Urinary bladder (tissue), 4 donors: ENCODE measurements around the gene POLR3K. TPM values are rescaled to one million over a fixed set of nuclear protein-coding genes. Genes with fewer than 3 reads are reported as not detected.

Experiments
- DNase-seq: peaks from one replicate; pipeline ENCODE4 v3.0.0-alpha.2; 2015; ENCODE audit errors: extremely low spot score
- H3K27ac ChIP-seq: one replicate; pipeline ENCODE4 v1.5.1; 2013; ENCODE audit warnings: low read depth, mild to moderate bottlenecking, moderate library complexity
- H3K36me3 ChIP-seq: one replicate; pipeline ENCODE4 v1.6.1; 2013; ENCODE audit warnings: mild to moderate bottlenecking, moderate library complexity; ENCODE audit not compliant: insufficient read depth
- H3K4me1 ChIP-seq: one replicate; pipeline ENCODE4 v1.6.1; 2013; ENCODE audit warnings: mild to moderate bottlenecking, moderate library complexity; ENCODE audit not compliant: insufficient read depth
- H3K4me3 ChIP-seq: one replicate; pipeline ENCODE4 v1.5.1; 2013; ENCODE audit warnings: low read depth, low read length
- WGBS: extraction: QIAGEN DNeasy Blood & Tissue Kit; methylation state at CpG from one replicate; pipeline ENCODE4 v1.1.7; 2013; 5-methylcytosine and 5-hydroxymethylcytosine counted together
- polyA plus RNA-seq: library from polyadenylated mRNA; stranded (reverse); fragments of 200-250 nt; gene quantifications from one replicate; pipeline ENCODE4 v1.2.3, GENCODE V29; 2013
- total RNA-seq: library from RNA; depleted of rRNA; stranded (reverse); fragments of >200 nt; gene quantifications from one replicate; pipeline ENCODE4 v1.2.3, GENCODE V29; 2014
- donor health status: healthy with polysubstance abuse.
- donor health status: healthy.

The POLR3K gene
- total RNA-seq (3.4 TPM), polyA plus RNA-seq (16.8 TPM)

- WGBS: under 1% methylated on average over 91 of the region's 91 CpGs
Measured at GRCh38 chr16:53346-54236, at the start of gene POLR3K, which contains the start of gene SNRNP25. POLR3K (minus strand) TSS chr16:53608; CDS start chr16:53586, 22 bp downstream. SNRNP25 (plus strand) TSS chr16:53828; CDS start chr16:54017, 189 bp downstream.

DNA sequence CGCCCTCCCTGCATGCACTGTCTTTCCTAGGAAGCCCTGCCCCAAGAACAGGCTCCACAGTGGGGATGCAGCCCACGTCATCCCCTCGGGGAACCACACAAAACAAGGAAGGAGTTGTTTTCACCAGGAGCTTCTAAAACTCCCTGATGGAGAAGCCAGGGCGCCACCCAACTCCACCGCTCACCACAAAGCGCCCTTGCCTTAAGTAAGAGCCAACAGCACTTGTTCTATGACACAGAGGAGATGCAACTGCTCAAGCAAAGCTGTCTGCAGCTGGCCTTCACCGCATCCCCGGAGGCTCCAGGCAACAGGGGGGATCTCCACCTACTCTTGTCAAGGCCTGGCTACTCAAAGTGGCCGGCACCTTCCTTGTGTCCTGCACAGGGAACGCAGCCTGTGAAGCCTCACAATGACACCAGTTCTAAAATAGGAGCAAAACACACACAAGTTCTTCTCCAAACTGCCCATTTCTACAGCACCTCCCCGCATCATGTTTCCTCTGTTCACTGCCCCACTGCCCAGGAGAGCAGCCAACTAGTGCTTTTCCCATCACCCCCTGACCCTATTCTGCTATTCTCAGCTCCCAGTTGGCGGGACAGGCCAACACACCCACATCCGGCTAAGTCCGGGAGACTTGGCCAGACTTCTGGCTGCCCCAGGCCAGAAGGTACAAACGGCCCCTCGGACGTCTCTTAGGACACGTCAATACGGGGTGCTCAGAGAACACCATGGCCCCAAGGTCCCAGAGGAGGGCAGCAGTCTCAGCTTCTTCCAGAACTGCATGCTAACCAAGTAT, 48.9 kb upstream of the POLR3K start:
- Histone ChIP-seq H3K4me3 (no peak overlapping the region), H3K27ac (no peak overlapping the region), H3K4me1 (no peaks in the 10 kb centered on the region), H3K36me3 (no peaks in the 10 kb centered on the region)
- no peak for DNase-seq
- WGBS: 62% methylated on average over 19 of the region's 19 CpGs

More at GRCh38 chr16:53346-54236, at the start of gene POLR3K, which contains the start of gene SNRNP25:
- Histone ChIP-seq H3K4me3 (peak within 1 kb of the TSS; percentile 59), H3K27ac (no peak within 1 kb of the TSS), H3K36me3 (peaks cover 2% of the 10 kb centered on the region), H3K4me1 (no peaks in the 10 kb centered on the region)
- peak; percentile 88 for DNase-seq

GRCh38 chr16:101586-101985, 48.2 kb upstream of the POLR3K start:
- WGBS: 85% methylated on average over 6 of the region's 6 CpGs
- DNase-seq: no peak
- Histone ChIP-seq H3K36me3 (no peaks in the 10 kb centered on the region), H3K27ac (no peak overlapping the region), H3K4me1 (no peaks in the 10 kb centered on the region), H3K4me3 (no peak overlapping the region)

DNA sequence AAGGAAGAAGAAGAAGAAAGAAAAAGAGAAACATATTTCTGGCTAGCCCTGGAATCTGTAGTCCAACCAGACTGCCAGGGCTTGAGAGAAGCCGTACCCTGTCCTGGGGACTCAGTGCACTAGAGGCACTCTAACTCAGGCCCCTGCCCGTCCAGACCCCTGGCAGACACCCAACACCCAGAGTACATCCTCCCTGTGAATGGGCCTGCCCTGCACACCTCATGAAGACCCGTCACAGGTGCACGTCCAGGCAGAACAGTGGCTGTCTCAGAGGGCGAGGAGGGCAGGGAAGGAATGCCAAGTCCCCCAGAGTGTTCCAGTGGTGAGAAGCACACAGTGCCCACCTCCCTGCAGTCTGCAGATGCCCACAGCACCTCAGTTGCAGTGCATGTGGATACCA, 47.6 kb upstream of the POLR3K start:
- WGBS: 84% methylated on average over 5 of the region's 5 CpGs
- no peak overlapping the region for H3K4me3 ChIP-seq
- H3K4me1 ChIP-seq: no peaks in the 10 kb centered on the region
- H3K36me3 ChIP-seq: no peaks in the 10 kb centered on the region
- DNase-seq: no peak
- H3K27ac ChIP-seq: no peak overlapping the region

GRCh38 chr16:97822-98221, 44.4 kb upstream of the POLR3K start:
- Histone ChIP-seq H3K4me3 (no peak overlapping the region), H3K4me1 (no peaks in the 10 kb centered on the region), H3K36me3 (peaks cover 2% of the 10 kb centered on the region), H3K27ac (no peak overlapping the region)
- 91% methylated on average over 8 of the region's 8 CpGs for WGBS
- no peak for DNase-seq

GRCh38 chr16:96935-97381, 43.5 kb upstream of the POLR3K start:
- Histone ChIP-seq H3K4me3 (no peak overlapping the region), H3K4me1 (no peaks in the 10 kb centered on the region), H3K27ac (no peak overlapping the region), H3K36me3 (peaks cover 2% of the 10 kb centered on the region)
- WGBS: 8% methylated on average over 11 of the region's 11 CpGs
- no peak for DNase-seq

DNA sequence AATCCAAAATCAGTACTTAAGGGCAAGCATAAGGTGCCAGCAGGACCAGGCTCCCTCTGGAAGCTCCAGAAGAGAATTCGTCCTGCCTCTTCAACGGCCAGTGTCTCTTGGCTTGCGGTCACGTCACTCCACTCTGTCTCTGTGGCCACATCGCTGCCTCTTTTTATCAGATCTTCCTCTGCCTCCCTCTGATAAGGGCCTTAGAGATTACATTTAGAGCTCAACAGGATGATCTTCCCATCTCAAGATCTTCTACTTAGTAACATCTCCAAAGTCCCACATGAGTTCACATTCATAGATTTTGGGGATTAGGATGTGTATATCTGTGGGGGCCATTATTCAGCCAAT, 41.5 kb upstream of the POLR3K start:
- no peaks in the 10 kb centered on the region for H3K4me1 ChIP-seq
- peaks cover 2% of the 10 kb centered on the region for H3K36me3 ChIP-seq
- H3K4me3 ChIP-seq: no peak overlapping the region
- DNase-seq: no peak
- 88% methylated on average over 5 of the region's 5 CpGs for WGBS
- no peak overlapping the region for H3K27ac ChIP-seq

DNA sequence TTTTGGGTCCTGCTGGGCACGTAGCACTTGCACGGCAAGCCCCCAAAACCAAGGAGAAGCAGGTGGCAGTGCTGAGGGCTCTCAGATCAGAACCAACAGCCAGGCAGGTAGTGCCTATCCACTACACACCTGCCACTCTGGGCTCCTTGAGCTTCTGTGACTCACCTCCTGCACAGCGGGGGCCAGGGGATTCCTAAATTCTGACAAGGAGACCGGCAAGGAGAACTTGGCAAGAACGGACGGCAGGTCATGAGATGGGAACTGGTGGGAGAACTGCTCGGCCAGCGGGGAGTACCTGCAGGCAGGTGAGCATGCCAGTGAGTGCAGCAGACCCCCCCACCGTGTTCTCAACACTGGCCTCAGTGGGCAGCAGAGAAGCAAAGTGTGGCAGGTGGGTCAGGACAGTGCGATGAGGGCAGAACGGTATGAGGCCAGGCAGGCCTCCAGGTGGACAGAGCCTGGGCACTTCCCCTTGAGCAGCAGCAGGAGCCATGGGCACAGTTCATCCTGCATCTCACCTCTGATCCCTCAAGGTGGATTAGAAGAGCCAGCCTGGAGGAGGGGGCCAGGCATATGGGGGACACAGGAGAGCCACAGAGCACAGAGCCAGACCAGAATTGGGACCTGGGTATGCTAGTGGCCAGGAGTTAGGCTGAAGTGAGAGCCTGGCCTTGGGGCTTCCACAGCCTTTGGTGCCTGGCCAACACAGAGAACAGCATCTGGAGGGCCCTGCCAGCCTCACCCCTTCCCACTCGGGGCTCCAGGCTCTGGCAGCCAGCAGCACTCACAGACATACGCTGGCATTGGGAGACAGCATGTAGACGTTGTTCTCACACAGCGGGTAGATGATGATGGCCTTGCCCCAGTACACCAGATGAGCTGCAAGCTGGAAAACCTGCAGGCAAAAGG, 39.3 kb upstream of the POLR3K start:
- H3K27ac ChIP-seq: no peak overlapping the region
- H3K36me3 ChIP-seq: peaks cover 2% of the 10 kb centered on the region
- WGBS: 88% methylated on average over 15 of the region's 15 CpGs
- DNase-seq: no peak
- H3K4me3 ChIP-seq: no peak overlapping the region
- no peaks in the 10 kb centered on the region for H3K4me1 ChIP-seq

DNA sequence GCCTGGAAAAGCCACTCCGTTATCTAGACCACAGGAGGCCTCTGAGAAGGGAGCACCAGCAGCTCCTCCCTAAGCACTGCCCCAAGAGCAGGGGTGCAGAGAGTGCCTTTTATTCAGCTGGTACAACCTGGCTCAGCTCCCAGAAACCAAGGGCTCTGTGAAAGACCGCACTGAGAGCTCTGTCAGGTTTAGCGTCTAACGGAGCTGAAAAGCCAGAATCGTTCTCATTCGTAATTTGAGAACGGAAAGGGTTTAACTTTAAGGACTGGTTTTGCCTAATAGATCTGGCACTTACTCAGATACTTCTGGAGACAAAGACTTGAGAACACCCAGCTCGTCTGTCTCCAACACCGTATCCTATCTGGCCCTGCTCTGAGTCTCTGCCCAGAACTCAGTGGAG, 38.1 kb upstream of the POLR3K start:
- no peak for DNase-seq
- H3K4me1 ChIP-seq: no peaks in the 10 kb centered on the region
- H3K4me3 ChIP-seq: no peak overlapping the region
- peaks cover 2% of the 10 kb centered on the region for H3K36me3 ChIP-seq
- WGBS: 54% methylated on average over 9 of the region's 9 CpGs
- no peak overlapping the region for H3K27ac ChIP-seq

- Histone ChIP-seq H3K4me1 (no peaks in the 10 kb centered on the region), H3K27ac (no peak overlapping the region), H3K36me3 (peaks cover 1% of the 10 kb centered on the region), H3K4me3 (no peak overlapping the region)
- 90% methylated on average over 30 of the region's 30 CpGs for WGBS
- no peak for DNase-seq
Measured at GRCh38 chr16:89391-90302, 36.2 kb upstream of the POLR3K start.

DNA sequence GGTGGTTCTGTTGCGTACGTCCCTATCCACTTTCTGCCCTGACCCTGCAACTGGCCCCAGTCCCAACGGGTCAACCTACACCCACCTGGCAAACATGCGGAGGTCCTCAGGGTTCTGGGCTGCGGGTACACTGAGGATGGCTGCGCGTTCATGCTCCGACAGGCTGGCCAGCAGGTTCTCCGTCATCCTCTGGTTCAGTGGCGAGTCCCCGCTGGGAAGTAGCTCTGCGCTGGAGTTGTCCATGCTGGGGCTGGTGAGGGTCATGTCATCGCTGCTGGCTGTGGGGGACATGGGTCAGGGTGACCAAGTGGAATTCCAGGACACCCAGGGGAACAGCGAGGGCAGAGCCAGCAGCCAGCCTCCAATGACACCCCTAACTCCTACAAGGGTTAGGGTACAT, 35.2 kb upstream of the POLR3K start:
- Histone ChIP-seq H3K4me3 (no peak overlapping the region), H3K4me1 (no peaks in the 10 kb centered on the region), H3K36me3 (no peaks in the 10 kb centered on the region), H3K27ac (no peak overlapping the region)
- no peak for DNase-seq
- 97% methylated on average over 14 of the region's 14 CpGs for WGBS

GRCh38 chr16:86483-86952, 33.1 kb upstream of the POLR3K start:
- no peak overlapping the region for H3K27ac ChIP-seq

More at GRCh38 chr16:86483-86952, 33.1 kb upstream of the POLR3K start:
- DNase-seq: no peak
- 71% methylated on average over 23 of the region's 23 CpGs for WGBS
- Histone ChIP-seq H3K4me1 (no peaks in the 10 kb centered on the region), H3K4me3 (no peak overlapping the region), H3K36me3 (peaks cover 2% of the 10 kb centered on the region)
